Measurements from ENCODE around the gene SLC7A5. TPM values are rescaled to one million over a fixed set of nuclear protein-coding genes. Genes with fewer than 3 reads are reported as not detected.
"Not testable (repeated sequence)": the region's sequence is repeated elsewhere in the genome, so short reads cannot be mapped to it uniquely, and the experiment has no call there.

The SLC7A5 gene
- total and polyA plus RNA-seq, 8 donors = 9.6 to 35.0 (median 11.1) TPM

DNA sequence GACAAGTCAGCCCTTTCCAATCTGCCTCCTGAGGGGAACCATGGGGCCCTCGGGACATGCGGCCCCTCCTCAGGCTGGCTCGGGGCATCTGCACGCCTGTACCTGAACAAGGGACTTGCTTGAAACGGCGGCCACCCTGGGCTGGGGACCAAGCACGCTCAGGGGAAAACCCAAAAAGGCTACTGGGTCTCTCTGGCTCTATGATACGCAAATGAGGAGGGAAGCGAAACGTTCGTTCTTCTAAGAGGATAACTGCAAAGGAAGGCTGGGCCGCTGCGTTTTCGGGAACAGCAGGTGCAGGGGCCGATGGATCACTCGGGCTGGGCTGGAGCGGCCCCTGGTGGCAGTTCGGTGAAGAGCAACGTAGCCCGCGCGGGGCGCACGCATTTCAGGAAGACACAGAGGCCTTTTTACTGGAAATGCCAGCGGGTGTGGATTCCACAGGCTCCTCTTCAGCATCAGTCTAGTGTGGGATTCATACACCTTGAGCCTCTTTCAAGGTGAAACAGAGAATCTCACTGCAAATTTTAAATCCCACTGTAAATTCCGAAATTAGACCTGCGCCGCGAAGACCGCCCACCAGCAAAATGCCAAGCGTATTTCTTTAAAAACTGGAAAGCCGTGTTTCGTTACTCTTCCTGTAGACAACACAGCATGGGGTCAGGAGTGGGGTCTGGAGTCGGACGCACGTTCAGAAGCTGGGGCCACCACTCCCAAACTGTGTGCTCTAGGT lies 40.1 kb upstream of the SLC7A5 start:
- intact Hi-C loops (cut with DNase I) = not testable (repeated sequence)
- peaks cover 0 to 35% of the 10 kb centered on the region in 2 donors for H3K27me3 ChIP-seq
- peak; percentile 98 for ATAC-seq

DNA sequence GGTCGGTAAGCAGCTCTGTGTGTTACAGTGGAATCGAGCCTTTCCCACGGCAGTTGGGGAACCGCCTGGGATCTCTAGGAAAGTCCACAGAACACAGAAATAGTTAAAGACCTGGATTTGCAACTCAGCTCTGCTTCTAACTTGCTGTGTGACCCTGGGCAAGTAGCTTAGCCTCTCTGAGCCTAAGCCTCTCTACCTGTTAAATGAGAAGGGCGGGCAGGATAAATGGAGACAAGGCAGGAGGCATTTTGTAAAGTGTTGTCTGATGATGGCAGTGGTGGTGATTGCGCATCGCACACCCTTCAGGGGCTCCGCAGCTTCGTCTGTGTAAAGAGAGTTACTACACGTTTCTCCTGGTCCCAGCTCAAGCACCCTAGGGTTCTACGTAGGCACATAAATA lies 38.8 kb upstream of the SLC7A5 start:
- H3K9me3 ChIP-seq; intact Hi-C loops (cut with DNase I); DNase-seq; H3K4me1 ChIP-seq; H3K36me3 ChIP-seq; H3K27ac ChIP-seq; ATAC-seq; H3K4me3 ChIP-seq: not testable (repeated sequence)
- peaks cover 0 to 23% of the 10 kb centered on the region in 2 donors for H3K27me3 ChIP-seq

More for the DNA sequence above, 40.1 kb upstream of the SLC7A5 start:
- not testable (repeated sequence) for H3K9me3 ChIP-seq, H3K36me3 ChIP-seq, H3K4me3 ChIP-seq, H3K4me1 ChIP-seq, H3K27ac ChIP-seq
- TF ChIP-seq, protein P1, sequence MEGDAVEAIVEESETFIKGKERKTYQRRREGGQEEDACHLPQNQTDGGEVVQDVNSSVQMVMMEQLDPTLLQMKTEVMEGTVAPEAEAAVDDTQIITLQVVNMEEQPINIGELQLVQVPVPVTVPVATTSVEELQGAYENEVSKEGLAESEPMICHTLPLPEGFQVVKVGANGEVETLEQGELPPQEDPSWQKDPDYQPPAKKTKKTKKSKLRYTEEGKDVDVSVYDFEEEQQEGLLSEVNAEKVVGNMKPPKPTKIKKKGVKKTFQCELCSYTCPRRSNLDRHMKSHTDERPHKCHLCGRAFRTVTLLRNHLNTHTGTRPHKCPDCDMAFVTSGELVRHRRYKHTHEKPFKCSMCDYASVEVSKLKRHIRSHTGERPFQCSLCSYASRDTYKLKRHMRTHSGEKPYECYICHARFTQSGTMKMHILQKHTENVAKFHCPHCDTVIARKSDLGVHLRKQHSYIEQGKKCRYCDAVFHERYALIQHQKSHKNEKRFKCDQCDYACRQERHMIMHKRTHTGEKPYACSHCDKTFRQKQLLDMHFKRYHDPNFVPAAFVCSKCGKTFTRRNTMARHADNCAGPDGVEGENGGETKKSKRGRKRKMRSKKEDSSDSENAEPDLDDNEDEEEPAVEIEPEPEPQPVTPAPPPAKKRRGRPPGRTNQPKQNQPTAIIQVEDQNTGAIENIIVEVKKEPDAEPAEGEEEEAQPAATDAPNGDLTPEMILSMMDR (IDR thresholded peaks at IDR 0.05) = peak; percentile 83 to 93
- peak; percentile 20 to 95 (median 61) for DNase-seq

DNA sequence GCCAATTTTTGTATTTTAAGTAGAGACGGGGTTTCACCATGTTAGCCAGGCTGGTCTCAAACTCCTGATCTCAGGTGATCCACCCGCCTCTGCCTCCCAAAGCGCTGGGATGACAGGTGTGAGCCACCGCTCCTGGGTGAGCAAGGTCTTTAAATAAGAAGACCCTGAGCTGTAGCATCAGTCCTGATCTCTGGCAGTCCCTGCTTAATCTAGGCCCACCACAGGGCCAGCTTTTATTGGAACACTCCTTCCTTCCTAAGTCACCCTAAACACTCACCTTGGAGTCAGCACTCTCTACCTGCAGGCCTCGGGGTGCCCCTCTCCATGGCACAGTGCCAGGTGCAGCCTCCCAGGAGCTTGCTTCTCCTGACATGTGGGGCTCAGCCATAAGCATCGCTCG lies 36.2 kb upstream of the SLC7A5 start:
- intact Hi-C loops (cut with DNase I); H3K27ac ChIP-seq; H3K4me3 ChIP-seq; ATAC-seq; H3K4me1 ChIP-seq; DNase-seq; H3K9me3 ChIP-seq; H3K36me3 ChIP-seq: not testable (repeated sequence)
- H3K27me3 ChIP-seq = peaks cover 0 to 17% of the 10 kb centered on the region in 2 donors

DNA sequence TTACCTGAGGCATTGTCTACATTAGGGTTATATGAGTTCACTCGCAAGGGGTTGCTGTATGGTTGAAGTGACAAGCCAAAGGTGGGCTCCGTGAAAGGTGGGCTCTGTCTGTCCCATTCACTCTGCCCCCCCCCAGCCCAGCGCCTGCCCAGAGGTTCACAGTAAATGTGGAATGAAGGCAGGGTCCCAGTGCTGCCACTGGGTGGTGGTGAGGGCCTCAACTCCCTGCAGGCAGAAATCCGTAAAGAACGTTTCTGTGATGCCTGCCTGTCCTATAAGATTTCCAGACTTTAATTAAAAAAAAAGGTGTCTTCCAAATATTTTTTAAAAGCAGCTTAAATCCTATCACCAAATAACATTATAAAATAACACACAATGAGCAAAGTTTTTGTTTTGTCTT lies 35.7 kb upstream of the SLC7A5 start:
- H3K27me3 ChIP-seq = peaks cover 0 to 22% of the 10 kb centered on the region in 2 donors
- H3K4me1 ChIP-seq; H3K36me3 ChIP-seq; DNase-seq; intact Hi-C loops (cut with DNase I); ATAC-seq; H3K27ac ChIP-seq; H3K9me3 ChIP-seq; H3K4me3 ChIP-seq: not testable (repeated sequence)

DNA sequence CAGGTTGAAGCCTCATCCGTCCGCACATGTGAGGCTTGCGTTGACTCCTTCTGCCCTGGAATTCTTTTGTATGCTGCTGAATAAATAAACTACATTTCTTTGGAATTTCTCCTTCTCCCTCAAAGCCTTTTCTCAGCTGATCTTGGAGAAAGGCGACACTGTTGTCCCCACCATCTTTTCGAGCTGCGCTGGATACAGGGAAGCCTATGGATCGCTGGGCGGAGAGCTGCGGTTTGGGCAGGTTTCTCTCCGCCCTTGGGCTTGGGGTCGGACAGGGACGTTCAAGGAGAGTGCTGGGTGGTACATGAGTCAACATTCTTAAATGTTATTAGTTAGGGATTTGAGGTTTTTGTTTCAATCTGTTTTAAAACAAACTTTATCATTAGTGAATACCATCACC lies 31.2 kb upstream of the SLC7A5 start:
- H3K27ac ChIP-seq; H3K4me3 ChIP-seq; ATAC-seq; H3K36me3 ChIP-seq; H3K9me3 ChIP-seq; intact Hi-C loops (cut with DNase I); DNase-seq: not testable (repeated sequence)
- Histone ChIP-seq H3K27me3 (peaks cover 0 to 17% of the 10 kb centered on the region in 2 donors), H3K4me1 (peaks cover 0 to 13% of the 10 kb centered on the region in 2 donors)

DNA sequence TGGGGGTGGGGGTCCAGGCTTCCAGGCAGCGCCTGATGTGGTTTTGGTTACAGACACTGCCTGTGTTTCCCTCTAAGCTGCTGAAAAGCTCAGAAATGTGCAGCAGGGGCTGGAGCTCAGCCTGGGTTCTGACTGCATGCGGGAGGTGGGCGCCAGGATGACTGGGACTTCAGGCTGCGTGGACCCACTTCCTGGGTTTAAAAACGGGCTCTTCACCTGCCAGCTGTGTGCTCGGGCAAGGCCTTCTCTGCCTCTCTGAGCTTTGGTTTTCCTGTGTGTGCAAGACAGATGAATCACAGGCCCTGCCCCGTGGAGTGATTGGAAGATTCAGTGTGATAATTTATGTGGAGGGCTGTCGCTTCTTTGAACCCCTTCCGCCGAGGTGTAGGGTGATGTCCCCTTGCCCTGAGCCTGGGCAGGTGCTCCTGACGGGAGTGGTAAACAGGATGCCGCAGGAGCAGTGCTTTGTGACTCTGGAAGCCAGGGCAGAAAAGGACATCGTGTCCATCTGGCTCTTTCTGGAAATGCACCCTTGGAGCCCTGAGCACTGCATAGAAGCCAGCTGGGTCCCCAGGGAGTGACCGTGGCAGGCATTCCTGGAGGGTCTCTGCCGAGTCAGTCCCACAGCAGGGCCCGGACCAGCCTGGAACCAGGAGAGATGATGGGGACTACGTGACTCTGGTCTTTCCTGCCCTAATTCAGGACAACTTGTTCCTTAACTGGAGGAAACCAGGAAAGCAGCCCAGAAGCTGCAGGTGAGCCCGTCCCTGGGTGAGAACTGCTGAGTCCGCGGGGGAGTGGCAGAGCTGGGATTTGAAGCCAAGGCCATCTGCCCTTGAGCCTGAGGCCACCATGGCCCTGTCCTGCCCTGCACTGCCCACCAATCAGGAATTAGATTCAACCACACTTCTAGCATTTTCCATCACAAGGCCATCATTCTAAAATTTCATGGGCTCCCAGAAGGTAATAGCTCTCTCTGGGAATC lies 28.5 kb upstream of the SLC7A5 start:
- intact Hi-C loops (cut with DNase I) = no loop called here
- H3K36me3 ChIP-seq = no peaks in the 10 kb centered on the region

DNA sequence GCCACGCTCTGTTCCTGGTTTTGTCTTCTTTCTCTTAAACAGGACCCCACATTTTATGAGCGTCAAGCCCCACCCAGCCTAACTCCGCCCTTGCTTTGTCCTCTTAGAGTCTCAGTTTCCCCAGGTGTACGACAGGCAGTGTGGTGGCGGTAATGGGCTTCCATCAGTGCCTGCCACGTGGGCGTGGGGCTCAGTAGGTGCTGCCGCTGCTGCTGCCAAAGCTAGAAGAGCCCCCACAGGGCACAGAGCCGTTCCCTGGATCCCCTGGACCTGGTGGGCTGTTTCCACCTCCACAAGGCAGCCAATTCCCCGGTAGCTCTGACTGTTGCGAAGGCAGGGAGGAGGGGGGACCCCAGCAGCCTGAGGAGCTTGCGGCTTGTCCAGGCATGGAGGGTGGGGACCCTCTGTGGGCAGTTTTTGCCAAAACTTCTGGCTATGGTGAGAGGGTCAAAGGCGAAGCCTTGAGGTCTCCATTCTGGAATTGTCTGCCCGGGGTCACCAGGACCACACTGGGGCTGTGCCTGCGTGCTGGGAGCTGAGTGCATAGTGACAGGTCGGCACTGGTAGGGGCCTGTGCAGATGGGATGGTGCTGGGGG lies 27.7 kb upstream of the SLC7A5 start:
- peaks cover 0 to 28% of the 10 kb centered on the region in 2 donors for H3K4me1 ChIP-seq
- H3K27ac ChIP-seq = not testable (repeated sequence)

More for the DNA sequence above, 28.5 kb upstream of the SLC7A5 start:
- H3K27ac ChIP-seq = peak overlapping the region in 1 of 2 donors; percentile 7
- H3K27me3 ChIP-seq = peaks cover 0 to 17% of the 10 kb centered on the region in 2 donors
- DNase-seq = no peak
- no peak overlapping the region for H3K4me3 ChIP-seq
- TF ChIP-seq, protein P1 (IDR thresholded peaks at IDR 0.05) = no peak
- no peaks in the 10 kb centered on the region for H3K9me3 ChIP-seq
- ATAC-seq = no peak
- H3K4me1 ChIP-seq = peaks cover 0 to 28% of the 10 kb centered on the region in 2 donors

DNA sequence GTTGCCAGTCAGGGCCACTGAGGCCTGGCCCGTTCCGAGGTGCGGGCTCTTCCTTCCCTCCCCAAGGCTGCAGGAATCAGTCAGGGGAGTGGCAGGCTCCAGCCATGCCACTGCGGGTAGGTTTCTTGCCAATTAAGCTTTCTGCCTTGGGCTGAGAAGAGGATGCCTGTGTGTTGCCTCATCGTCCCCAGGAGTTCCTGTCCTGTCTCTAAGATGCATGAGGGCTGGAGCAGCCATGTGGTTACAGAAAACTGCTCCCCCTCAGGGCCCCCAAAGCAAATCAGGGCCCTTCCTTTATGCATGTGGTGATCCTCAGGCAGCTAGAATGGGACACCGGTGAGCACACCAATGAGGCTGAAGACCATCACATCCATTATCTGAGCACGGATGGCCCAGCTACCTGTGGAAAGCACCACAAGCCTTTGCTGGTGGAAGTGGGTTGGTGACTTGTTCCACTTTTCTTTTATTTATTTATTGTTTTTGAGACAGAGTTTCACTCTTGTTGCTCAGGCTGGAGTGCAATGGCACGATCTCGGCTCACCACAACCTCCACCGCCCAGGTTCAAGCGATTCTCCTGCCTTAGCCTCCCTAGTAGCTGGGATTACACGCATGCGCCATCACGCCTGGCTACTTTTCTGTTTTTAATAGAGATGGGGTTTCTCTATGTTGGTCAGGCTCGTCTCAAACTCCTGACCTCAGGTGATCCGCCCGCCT lies 27.0 kb upstream of the SLC7A5 start:
- intact Hi-C loops (cut with DNase I); H3K4me3 ChIP-seq; DNase-seq; H3K9me3 ChIP-seq; H3K36me3 ChIP-seq: not testable (repeated sequence)
- ATAC-seq = peak; percentile 27
- Histone ChIP-seq H3K27ac (peak overlapping the region in 1 of 2 donors; percentile 60), H3K27me3 (peaks cover 0 to 17% of the 10 kb centered on the region in 2 donors), H3K4me1 (peaks cover 0 to 28% of the 10 kb centered on the region in 2 donors)

More for the DNA sequence above, 27.7 kb upstream of the SLC7A5 start:
- ATAC-seq; H3K9me3 ChIP-seq; DNase-seq; intact Hi-C loops (cut with DNase I); H3K4me3 ChIP-seq; H3K36me3 ChIP-seq: not testable (repeated sequence)
- peaks cover 0 to 17% of the 10 kb centered on the region in 2 donors for H3K27me3 ChIP-seq
